HepG2 (cell line): ENCODE results near the gene VPS37B. TPM values are rescaled to one million over a fixed set of nuclear protein-coding genes. Genes with fewer than 3 reads are reported as not detected.

Experiments
- ADNP ChIP-seq: sonication (generic); formaldehyde crosslinking; IDR thresholded peaks from 2 replicates; pipeline ENCODE4 v1.4.0; 2020; ENCODE audit warnings: missing genetic modification reagents
- BORCS8-MEF2B ChIP-seq: sonication (generic); formaldehyde crosslinking; IDR thresholded peaks from 2 replicates; pipeline ENCODE4 v1.8.0; 2022; ENCODE audit warnings: mild to moderate bottlenecking, missing genetic modification reagents
- HMG20A ChIP-seq: IDR thresholded peaks from 2 replicates; pipeline ENCODE4 v1.6.1; 2016; ENCODE audit warnings: borderline replicate concordance
- RFX5 ChIP-seq: IDR thresholded peaks from 2 replicates; pipeline ENCODE4 v1.6.1; 2011; ENCODE audit warnings: low read depth, low read length, improper control_type of control experiment
- SIN3A ChIP-seq: IDR thresholded peaks from 2 replicates; pipeline ENCODE4 v1.6.1; 2011; ENCODE audit warnings: low read depth, mild to moderate bottlenecking, control low read depth, low read length, borderline replicate concordance
- TAF1 ChIP-seq: sonication (generic); formaldehyde crosslinking; IDR thresholded peaks from 2 replicates; pipeline ENCODE4 v1.4.0; 2020; ENCODE audit warnings: missing genetic modification reagents
- ZNF10 ChIP-seq: sonication (generic); formaldehyde crosslinking; IDR thresholded peaks from 2 replicates; pipeline ENCODE4 v1.4.0; 2020; ENCODE audit warnings: mild to moderate bottlenecking, low read depth, missing genetic modification reagents, borderline replicate concordance
- polyA plus RNA-seq, 8 experiments: library from polyadenylated mRNA; depleted of rRNA in 3 of 8; stranded (reverse) in 7 of 8; unstranded in 1 of 8; fragments of >200 nt; fragmentation: Illumina TruSeq in 4 of 8; extraction: Trizol in 4 of 8; gene quantifications; 2 replicates each; pipeline versions ENCODE4 v1.2.1 to v1.2.3, GENCODE V29; 2011 to 2016; ENCODE audit warnings: low read depth in 4 of 8, missing spikeins in 1 of 8, mixed read lengths in 1 of 8; ENCODE audit not compliant: insufficient read depth in 1 of 8
- total RNA-seq, 5 experiments: library from RNA; depleted of rRNA; stranded (reverse); fragments of >200 nt; fragmentation: Illumina TruSeq; extraction: Trizol; gene quantifications; 2 replicates each; pipeline ENCODE4 v1.2.3, GENCODE V29; 2016; ENCODE audit warnings: low read depth in 1 of 5
- TF ChIP-seq, protein P1 (sequence below): IDR thresholded peaks from 2 replicates; pipeline ENCODE4 v1.6.1; 2016; ENCODE audit warnings: low read depth, missing genetic modification reagents, missing compliant biosample characterization
- TF ChIP-seq, protein P2 (sequence below): sonication (generic); IDR thresholded peaks from 2 replicates; pipeline ENCODE4 v1.6.1; 2016; ENCODE audit warnings: low read depth, borderline replicate concordance
- TF ChIP-seq, protein P3 (sequence below): sonication (generic); formaldehyde crosslinking; IDR thresholded peaks from one replicate; pipeline ENCODE4 v1.5.1; 2020; ENCODE audit warnings: mild to moderate bottlenecking, missing genetic modification reagents; ENCODE audit errors: not compliant biosample characterization
- TF ChIP-seq, protein P4 (sequence below): sonication (generic); formaldehyde crosslinking; IDR thresholded peaks from 2 replicates; pipeline ENCODE4 v1.4.0; 2020; ENCODE audit warnings: missing genetic modification reagents

VPS37B gene
- total and polyA plus RNA-seq, 2 of the 13 experiments (the other 11 are each of a cell fraction or from before 2014, with no cell fraction given): 4.6 to 5.3 TPM

DNA sequence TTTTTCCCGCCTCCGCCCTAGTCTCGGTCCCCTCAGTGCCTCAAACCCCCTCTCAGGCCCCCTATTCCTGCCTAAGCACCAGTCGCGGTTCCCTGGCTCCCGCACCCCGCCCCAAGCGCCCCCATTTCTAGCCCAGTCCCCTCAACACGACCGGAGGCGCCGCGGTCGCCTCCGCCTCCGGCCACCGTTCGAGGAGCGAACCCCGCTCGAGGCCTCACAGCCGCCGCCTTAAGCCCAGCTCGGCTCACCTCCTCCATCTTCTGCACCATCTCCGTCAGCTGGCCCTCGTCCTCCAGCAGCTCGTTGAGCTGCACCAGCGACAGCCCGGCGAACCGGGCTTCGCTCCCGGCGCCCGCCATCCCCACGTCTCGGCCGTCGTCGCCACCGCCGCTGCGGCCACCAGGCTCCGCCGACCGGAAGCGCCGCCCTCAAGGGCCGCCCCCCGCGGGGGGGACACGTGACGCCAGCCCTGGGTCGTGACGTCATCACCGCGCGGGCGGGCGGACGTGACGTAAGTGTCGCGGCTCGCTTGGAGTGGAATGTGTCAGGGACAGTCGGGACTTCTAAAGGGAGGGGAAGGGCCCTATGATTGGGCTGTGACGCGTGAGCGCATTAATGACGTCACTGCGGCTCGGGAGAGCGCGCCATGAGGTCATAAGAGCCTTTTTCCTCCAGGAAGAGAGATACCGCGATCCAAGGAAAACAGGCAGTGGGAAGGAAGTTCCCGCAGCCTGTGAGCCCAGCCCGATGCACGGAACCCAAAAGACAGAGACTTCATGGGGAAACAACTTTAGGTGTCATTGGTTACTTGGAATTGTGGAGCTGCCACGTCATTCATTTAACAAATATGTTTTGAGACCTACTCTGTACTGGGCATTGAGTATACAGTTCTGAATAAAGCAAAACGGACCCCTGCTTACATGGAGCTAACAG, at the start of gene VPS37B (continued):
- TF ChIP-seq, protein P1, sequence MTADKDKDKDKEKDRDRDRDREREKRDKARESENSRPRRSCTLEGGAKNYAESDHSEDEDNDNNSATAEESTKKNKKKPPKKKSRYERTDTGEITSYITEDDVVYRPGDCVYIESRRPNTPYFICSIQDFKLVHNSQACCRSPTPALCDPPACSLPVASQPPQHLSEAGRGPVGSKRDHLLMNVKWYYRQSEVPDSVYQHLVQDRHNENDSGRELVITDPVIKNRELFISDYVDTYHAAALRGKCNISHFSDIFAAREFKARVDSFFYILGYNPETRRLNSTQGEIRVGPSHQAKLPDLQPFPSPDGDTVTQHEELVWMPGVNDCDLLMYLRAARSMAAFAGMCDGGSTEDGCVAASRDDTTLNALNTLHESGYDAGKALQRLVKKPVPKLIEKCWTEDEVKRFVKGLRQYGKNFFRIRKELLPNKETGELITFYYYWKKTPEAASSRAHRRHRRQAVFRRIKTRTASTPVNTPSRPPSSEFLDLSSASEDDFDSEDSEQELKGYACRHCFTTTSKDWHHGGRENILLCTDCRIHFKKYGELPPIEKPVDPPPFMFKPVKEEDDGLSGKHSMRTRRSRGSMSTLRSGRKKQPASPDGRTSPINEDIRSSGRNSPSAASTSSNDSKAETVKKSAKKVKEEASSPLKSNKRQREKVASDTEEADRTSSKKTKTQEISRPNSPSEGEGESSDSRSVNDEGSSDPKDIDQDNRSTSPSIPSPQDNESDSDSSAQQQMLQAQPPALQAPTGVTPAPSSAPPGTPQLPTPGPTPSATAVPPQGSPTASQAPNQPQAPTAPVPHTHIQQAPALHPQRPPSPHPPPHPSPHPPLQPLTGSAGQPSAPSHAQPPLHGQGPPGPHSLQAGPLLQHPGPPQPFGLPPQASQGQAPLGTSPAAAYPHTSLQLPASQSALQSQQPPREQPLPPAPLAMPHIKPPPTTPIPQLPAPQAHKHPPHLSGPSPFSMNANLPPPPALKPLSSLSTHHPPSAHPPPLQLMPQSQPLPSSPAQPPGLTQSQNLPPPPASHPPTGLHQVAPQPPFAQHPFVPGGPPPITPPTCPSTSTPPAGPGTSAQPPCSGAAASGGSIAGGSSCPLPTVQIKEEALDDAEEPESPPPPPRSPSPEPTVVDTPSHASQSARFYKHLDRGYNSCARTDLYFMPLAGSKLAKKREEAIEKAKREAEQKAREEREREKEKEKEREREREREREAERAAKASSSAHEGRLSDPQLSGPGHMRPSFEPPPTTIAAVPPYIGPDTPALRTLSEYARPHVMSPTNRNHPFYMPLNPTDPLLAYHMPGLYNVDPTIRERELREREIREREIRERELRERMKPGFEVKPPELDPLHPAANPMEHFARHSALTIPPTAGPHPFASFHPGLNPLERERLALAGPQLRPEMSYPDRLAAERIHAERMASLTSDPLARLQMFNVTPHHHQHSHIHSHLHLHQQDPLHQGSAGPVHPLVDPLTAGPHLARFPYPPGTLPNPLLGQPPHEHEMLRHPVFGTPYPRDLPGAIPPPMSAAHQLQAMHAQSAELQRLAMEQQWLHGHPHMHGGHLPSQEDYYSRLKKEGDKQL: no peak
- TF ChIP-seq TAF1 (CRISPR knock-in tag) (peak; percentile 53), HMG20A (CRISPR knock-in tag) (no peak), ADNP (CRISPR knock-in tag) (no peak), SIN3A (no peak), ZNF10 (CRISPR knock-in tag) (no peak), RFX5 (peak; percentile 61; the same call in 1 of the 2 replicates), BORCS8-MEF2B (0 out of 2 replicates have a peak, but pooled peaks have one; percentile 47)
- TF ChIP-seq, protein P2, sequence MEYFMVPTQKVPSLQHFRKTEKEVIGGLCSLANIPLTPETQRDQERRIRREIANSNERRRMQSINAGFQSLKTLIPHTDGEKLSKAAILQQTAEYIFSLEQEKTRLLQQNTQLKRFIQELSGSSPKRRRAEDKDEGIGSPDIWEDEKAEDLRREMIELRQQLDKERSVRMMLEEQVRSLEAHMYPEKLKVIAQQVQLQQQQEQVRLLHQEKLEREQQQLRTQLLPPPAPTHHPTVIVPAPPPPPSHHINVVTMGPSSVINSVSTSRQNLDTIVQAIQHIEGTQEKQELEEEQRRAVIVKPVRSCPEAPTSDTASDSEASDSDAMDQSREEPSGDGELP: no peak
- TF ChIP-seq, protein P3, sequence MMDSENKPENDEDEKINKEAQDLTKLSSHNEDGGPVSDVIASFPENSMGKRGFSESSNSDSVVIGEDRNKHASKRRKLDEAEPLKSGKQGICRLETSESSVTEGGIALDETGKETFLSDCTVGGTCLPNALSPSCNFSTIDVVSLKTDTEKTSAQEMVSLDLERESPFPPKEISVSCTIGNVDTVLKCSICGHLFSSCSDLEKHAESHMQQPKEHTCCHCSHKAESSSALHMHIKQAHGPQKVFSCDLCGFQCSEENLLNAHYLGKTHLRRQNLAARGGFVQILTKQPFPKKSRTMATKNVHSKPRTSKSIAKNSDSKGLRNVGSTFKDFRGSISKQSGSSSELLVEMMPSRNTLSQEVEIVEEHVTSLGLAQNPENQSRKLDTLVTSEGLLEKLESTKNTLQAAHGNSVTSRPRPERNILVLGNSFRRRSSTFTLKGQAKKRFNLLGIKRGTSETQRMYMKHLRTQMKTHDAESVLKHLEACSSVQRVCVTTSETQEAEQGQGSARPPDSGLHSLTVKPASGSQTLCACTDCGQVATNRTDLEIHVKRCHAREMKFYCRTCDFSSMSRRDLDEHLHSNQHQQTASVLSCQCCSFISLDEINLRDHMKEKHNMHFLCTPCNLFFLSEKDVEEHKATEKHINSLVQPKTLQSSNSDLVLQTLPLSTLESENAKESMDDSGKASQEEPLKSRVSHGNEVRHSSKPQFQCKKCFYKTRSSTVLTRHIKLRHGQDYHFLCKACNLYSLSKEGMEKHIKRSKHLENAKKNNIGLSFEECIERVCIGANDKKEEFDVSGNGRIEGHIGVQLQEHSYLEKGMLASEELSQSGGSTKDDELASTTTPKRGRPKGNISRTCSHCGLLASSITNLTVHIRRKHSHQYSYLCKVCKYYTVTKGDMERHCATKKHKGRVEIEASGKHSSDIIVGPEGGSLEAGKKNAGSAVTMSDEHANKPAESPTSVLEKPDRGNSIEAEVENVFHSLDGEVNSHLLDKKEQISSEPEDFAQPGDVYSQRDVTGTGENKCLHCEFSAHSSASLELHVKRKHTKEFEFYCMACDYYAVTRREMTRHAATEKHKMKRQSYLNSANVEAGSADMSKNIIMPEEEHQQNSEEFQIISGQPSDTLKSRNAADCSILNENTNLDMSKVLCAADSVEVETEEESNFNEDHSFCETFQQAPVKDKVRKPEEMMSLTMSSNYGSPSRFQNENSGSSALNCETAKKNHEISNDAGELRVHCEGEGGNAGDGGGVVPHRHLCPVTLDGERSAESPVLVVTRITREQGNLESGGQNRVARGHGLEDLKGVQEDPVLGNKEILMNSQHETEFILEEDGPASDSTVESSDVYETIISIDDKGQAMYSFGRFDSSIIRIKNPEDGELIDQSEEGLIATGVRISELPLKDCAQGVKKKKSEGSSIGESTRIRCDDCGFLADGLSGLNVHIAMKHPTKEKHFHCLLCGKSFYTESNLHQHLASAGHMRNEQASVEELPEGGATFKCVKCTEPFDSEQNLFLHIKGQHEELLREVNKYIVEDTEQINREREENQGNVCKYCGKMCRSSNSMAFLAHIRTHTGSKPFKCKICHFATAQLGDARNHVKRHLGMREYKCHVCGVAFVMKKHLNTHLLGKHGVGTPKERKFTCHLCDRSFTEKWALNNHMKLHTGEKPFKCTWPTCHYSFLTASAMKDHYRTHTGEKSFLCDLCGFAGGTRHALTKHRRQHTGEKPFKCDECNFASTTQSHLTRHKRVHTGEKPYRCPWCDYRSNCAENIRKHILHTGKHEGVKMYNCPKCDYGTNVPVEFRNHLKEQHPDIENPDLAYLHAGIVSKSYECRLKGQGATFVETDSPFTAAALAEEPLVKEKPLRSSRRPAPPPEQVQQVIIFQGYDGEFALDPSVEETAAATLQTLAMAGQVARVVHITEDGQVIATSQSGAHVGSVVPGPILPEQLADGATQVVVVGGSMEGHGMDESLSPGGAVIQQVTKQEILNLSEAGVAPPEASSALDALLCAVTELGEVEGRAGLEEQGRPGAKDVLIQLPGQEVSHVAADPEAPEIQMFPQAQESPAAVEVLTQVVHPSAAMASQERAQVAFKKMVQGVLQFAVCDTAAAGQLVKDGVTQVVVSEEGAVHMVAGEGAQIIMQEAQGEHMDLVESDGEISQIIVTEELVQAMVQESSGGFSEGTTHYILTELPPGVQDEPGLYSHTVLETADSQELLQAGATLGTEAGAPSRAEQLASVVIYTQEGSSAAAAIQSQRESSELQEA (CRISPR knock-in tag): no peak
- TF ChIP-seq, protein P4, sequence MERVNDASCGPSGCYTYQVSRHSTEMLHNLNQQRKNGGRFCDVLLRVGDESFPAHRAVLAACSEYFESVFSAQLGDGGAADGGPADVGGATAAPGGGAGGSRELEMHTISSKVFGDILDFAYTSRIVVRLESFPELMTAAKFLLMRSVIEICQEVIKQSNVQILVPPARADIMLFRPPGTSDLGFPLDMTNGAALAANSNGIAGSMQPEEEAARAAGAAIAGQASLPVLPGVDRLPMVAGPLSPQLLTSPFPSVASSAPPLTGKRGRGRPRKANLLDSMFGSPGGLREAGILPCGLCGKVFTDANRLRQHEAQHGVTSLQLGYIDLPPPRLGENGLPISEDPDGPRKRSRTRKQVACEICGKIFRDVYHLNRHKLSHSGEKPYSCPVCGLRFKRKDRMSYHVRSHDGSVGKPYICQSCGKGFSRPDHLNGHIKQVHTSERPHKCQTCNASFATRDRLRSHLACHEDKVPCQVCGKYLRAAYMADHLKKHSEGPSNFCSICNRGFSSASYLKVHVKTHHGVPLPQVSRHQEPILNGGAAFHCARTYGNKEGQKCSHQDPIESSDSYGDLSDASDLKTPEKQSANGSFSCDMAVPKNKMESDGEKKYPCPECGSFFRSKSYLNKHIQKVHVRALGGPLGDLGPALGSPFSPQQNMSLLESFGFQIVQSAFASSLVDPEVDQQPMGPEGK (CRISPR knock-in tag): peak; percentile 90
